GM18907 (cell line): ENCODE measurements around the gene TBC1D14.
"Not testable (repeated sequence)": the region's sequence is repeated elsewhere in the genome, so short reads cannot be mapped to it uniquely, and the experiment has no call there.

Experiments
- ATAC-seq: cut with Tn5 transposase; IDR thresholded peaks from one replicate; pipeline ENCODE4 v1.9.1; 2021; ENCODE audit warnings: mild to moderate bottlenecking, moderate library complexity; ENCODE audit not compliant: unreplicated experiment

TBC1D14 gene

GRCh38 chr4:6908432-6909112 lies 1.1 kb upstream of the TBC1D14 start:
- ATAC-seq, result no peak

- peak; percentile 38 for ATAC-seq
Measured at GRCh38 chr4:6909970-6910339, 329 bp downstream of the TBC1D14 start.

GRCh38 chr4:6910340-6910959 lies 824 bp downstream of the TBC1D14 start:
- no peak for ATAC-seq

- no peak for ATAC-seq
Measured at GRCh38 chr4:6910960-6911874, 1.6 kb downstream of the TBC1D14 start.

- ATAC-seq, result not testable (repeated sequence)
Measured at GRCh38 chr4:6911917-6912316, 2.3 kb downstream of the TBC1D14 start.

- ATAC-seq, result no peak
Measured at GRCh38 chr4:6912441-6912840, 2.8 kb downstream of the TBC1D14 start.

- no peak for ATAC-seq
Measured at GRCh38 chr4:6913350-6913905, 3.8 kb downstream of the TBC1D14 start.

- no peak for ATAC-seq
Measured at GRCh38 chr4:6914448-6914847, 4.8 kb downstream of the TBC1D14 start.

GRCh38 chr4:6915041-6916005 lies 5.7 kb downstream of the TBC1D14 start:
- no peak for ATAC-seq

GRCh38 chr4:6916069-6916586 lies 6.5 kb downstream of the TBC1D14 start:
- ATAC-seq, result no peak

- no peak for ATAC-seq
Measured at GRCh38 chr4:6916587-6917460, 7.2 kb downstream of the TBC1D14 start.

GRCh38 chr4:6917461-6918271 lies 8.0 kb downstream of the TBC1D14 start:
- peak; percentile 60 for ATAC-seq

GRCh38 chr4:6918338-6918737 lies 8.7 kb downstream of the TBC1D14 start:
- ATAC-seq, result no peak

- ATAC-seq, result no peak
Measured at GRCh38 chr4:6920171-6920570, 10.5 kb downstream of the TBC1D14 start.

- ATAC-seq, result no peak
Measured at GRCh38 chr4:6923507-6923906, 13.9 kb downstream of the TBC1D14 start.

GRCh38 chr4:6924361-6924779 lies 14.7 kb downstream of the TBC1D14 start:
- ATAC-seq, result no peak

- ATAC-seq, result no peak
Measured at GRCh38 chr4:6925357-6925836, 15.8 kb downstream of the TBC1D14 start.

GRCh38 chr4:6926081-6926480 lies 16.5 kb downstream of the TBC1D14 start:
- no peak for ATAC-seq
